Liver (tissue), 9 donors: ENCODE results near the gene EGFLAM. TPM values are rescaled to one million over a fixed set of nuclear protein-coding genes. Genes with fewer than 3 reads are reported as not detected.
A peak's percentile ranks its signal among the peaks of the same experiment; 100 is the strongest.

Source experiments
- DNase-seq: peaks from one replicate; pipeline ENCODE4 v3.0.0-alpha.2; 2017; ENCODE audit warnings: low spot score
- H3K27ac ChIP-seq, 2 donors: one replicate each; pipeline ENCODE4 v1.7.0; 2013; ENCODE audit warnings: inconsistent platforms in 2 of 2, low read length in 2 of 2, control low read depth in 1 of 2, low read depth in 1 of 2, mild to moderate bottlenecking in 1 of 2
- H3K27me3 ChIP-seq, 4 donors: one replicate each; pipeline versions ENCODE4 v1.6.1 to v1.7.0; 2013; ENCODE audit warnings: low read length in 3 of 4, inconsistent platforms in 1 of 4, mild to moderate bottlenecking in 1 of 4, moderate library complexity in 1 of 4; ENCODE audit not compliant: control insufficient read depth in 4 of 4, insufficient read depth in 4 of 4
- H3K36me3 ChIP-seq, 4 donors: one replicate each; pipeline versions ENCODE4 v1.6.1 to v1.7.0; 2013; ENCODE audit warnings: low read length in 3 of 4, mild to moderate bottlenecking in 3 of 4, low read depth in 1 of 4, moderate library complexity in 1 of 4; ENCODE audit not compliant: control insufficient read depth in 4 of 4, insufficient read depth in 3 of 4
- H3K4me1 ChIP-seq, 4 donors: one replicate each; pipeline versions ENCODE4 v1.6.1 to v1.7.0; 2013; ENCODE audit warnings: low read length in 3 of 4, mild to moderate bottlenecking in 3 of 4, moderate library complexity in 1 of 4; ENCODE audit not compliant: control insufficient read depth in 4 of 4, insufficient read depth in 4 of 4
- H3K4me3 ChIP-seq, 3 donors: one replicate each; pipeline versions ENCODE4 v1.6.1 to v1.7.0; 2013; ENCODE audit warnings: low read length in 3 of 3, control low read depth in 1 of 3, low read depth in 1 of 3, mild to moderate bottlenecking in 1 of 3
- H3K9ac ChIP-seq, 2 donors: one replicate each; pipeline ENCODE4 v1.7.0; 2013; ENCODE audit warnings: low read length in 2 of 2, mild to moderate bottlenecking in 2 of 2, moderate library complexity in 2 of 2, control low read depth in 1 of 2, low read depth in 1 of 2
- H3K9me3 ChIP-seq, 4 donors: one replicate each; pipeline versions ENCODE4 v1.6.1 to v1.7.0; 2013; ENCODE audit warnings: low read length in 3 of 4; ENCODE audit not compliant: control insufficient read depth in 4 of 4
- FOXA1 ChIP-seq: IDR thresholded peaks from 2 replicates; pipeline ENCODE4 v1.6.1; 2016; ENCODE audit warnings: antibody characterized with exemption
- FOXA2 ChIP-seq: IDR thresholded peaks from 2 replicates; pipeline ENCODE4 v1.6.1; 2016; ENCODE audit warnings: antibody characterized with exemption
- HNF4A ChIP-seq, 2 donors: conservative IDR thresholded peaks; 2 replicates each; pipeline ENCODE4 v1.6.1; 2016; ENCODE audit warnings: antibody characterized with exemption in 2 of 2, mild to moderate bottlenecking in 2 of 2
- HNF4G ChIP-seq: IDR thresholded peaks from 2 replicates; pipeline ENCODE4 v1.6.1; 2016; ENCODE audit warnings: antibody characterized with exemption
- JUND ChIP-seq, 2 donors: IDR thresholded peaks; 2 replicates each; pipeline ENCODE4 v1.6.1; 2016; ENCODE audit warnings: antibody characterized with exemption in 2 of 2
- NR2F2 ChIP-seq: IDR thresholded peaks from 2 replicates; pipeline ENCODE4 v1.6.1; 2016; ENCODE audit warnings: antibody characterized with exemption
- RAD21 ChIP-seq, 2 donors: IDR thresholded peaks; 2 replicates each; pipeline ENCODE4 v1.6.1; 2016; ENCODE audit warnings: antibody characterized with exemption in 2 of 2, mild to moderate bottlenecking in 2 of 2
- RXRA ChIP-seq, 2 donors: IDR thresholded peaks; 2 replicates each; pipeline ENCODE4 v1.6.1; 2017 to 2018; ENCODE audit warnings: antibody characterized with exemption in 2 of 2, mild to moderate bottlenecking in 1 of 2
- SP1 ChIP-seq: IDR thresholded peaks from 2 replicates; pipeline ENCODE4 v1.6.1; 2018; ENCODE audit warnings: antibody characterized with exemption, mild to moderate bottlenecking
- YY1 ChIP-seq: IDR thresholded peaks from 2 replicates; pipeline ENCODE4 v1.6.1; 2016; ENCODE audit warnings: antibody characterized with exemption, mild to moderate bottlenecking
- WGBS: extraction: QIAGEN DNeasy Blood & Tissue Kit; methylation state at CpG from one replicate; pipeline ENCODE4 v1.1.7; 2013; 5-methylcytosine and 5-hydroxymethylcytosine counted together
- polyA plus RNA-seq, 2 donors: library from polyadenylated mRNA; stranded (reverse) in 1 of 2; unstranded in 1 of 2; fragments of 200-250 nt in 1 of 2; fragments of >200 nt in 1 of 2; fragmentation: Nextera tagmentation in 1 of 2; extraction: Ambion mirVana in 1 of 2; gene quantifications; one replicate each; pipeline versions ENCODE4 v1.2.1 to v1.2.3, GENCODE V29; 2013 to 2015
- total RNA-seq, 2 donors: library from RNA; depleted of rRNA; stranded (reverse); fragments of >200 nt; gene quantifications; one replicate each; pipeline ENCODE4 v1.2.3, GENCODE V29; 2014
- TF ChIP-seq, protein P1 (sequence below): IDR thresholded peaks from 2 replicates; pipeline ENCODE4 v1.6.1; 2016; ENCODE audit warnings: antibody characterized with exemption, mild to moderate bottlenecking
- TF ChIP-seq, protein P2 (sequence below): IDR thresholded peaks from 2 replicates; pipeline ENCODE4 v1.6.1; 2016; ENCODE audit warnings: antibody characterized with exemption
- TF ChIP-seq, protein P3 (sequence below): fragments of 150-350 bp; IDR thresholded peaks from 2 replicates; pipeline ENCODE4 v1.5.1; 2017; ENCODE audit warnings: improper control_type of control experiment, low read depth, low read length; ENCODE audit not compliant: missing input control
- donor health status: healthy.
- donor health status: healthy.
- donor health status: healthy.
- donor health status: healthy.
- donor health status: healthy.

EGFLAM gene
- total and polyA plus RNA-seq, 4 donors: 1.1 to 4.9 (median 1.9) TPM

DNA sequence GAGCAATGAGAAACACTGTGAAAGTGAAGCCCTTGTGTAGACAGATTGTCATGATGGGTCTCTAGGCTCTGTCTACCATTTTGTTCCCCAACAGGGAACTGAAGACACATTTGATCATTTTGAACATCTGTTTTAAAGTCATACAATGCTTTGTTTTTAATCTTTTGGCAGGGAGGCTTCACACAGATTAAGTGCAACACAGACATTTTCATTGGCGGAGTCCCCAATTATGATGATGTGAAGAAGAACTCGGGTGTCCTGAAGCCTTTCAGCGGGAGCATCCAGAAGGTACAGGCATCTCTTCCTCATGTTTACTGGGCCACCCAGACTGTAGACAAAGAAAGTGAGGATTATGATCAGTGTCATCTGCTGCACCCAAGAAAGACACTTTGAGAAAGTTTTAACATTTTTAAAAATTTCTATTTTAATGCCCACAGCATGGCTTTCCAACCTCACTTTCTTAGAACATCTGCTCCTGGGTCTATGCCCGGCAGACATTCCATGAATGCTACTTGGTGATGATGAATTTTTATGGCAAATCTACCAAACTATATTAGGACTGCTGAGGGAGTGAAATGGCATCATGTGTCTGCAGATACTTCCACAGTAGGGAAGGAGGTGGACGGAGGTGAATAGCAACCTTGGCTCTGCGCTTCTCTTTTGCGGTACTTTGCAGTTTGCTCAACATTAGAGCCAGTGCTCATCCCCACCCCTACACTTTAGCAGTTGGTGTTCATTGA lies 176.8 kb downstream of the EGFLAM start (continued):
- no peak for TF ChIP-seq NR2F2
- no peak for TF ChIP-seq FOXA2

DNA sequence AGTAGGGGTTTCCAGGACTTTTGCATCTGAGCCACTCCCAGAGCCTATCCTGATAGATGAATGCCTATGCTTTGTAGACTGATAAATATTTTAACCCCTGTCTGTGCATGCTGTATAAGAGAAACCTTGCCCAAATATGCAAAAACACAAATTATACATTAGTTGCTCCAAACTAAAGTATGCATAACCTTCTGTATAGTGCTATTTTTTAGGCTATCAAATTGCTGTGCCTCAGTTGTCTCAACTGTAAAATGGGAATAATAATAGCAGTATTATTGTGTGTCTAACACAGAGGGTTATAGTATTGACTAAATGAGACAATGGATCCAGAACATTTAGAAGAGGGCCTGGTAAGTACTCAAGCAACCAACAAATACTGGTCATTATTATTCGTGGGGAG lies 180.4 kb downstream of the EGFLAM start:
- no peak for DNase-seq
- Histone ChIP-seq H3K4me1 (peaks cover 0 to 2% (median 0%) of the 10 kb centered on the region in 4 donors), H3K4me3 (no peak overlapping the region), H3K9me3 (no peaks in the 10 kb centered on the region), H3K36me3 (no peaks in the 10 kb centered on the region), H3K27me3 (peaks cover 0 to 4% (median 1%) of the 10 kb centered on the region in 4 donors), H3K9ac (no peak overlapping the region), H3K27ac (no peak overlapping the region)
- TF ChIP-seq SP1 (no peak), FOXA1 (no peak), NR2F2 (no peak), HNF4A (conservative IDR thresholded peaks at IDR 0.05) (no peak)
- TF ChIP-seq, protein P1, sequence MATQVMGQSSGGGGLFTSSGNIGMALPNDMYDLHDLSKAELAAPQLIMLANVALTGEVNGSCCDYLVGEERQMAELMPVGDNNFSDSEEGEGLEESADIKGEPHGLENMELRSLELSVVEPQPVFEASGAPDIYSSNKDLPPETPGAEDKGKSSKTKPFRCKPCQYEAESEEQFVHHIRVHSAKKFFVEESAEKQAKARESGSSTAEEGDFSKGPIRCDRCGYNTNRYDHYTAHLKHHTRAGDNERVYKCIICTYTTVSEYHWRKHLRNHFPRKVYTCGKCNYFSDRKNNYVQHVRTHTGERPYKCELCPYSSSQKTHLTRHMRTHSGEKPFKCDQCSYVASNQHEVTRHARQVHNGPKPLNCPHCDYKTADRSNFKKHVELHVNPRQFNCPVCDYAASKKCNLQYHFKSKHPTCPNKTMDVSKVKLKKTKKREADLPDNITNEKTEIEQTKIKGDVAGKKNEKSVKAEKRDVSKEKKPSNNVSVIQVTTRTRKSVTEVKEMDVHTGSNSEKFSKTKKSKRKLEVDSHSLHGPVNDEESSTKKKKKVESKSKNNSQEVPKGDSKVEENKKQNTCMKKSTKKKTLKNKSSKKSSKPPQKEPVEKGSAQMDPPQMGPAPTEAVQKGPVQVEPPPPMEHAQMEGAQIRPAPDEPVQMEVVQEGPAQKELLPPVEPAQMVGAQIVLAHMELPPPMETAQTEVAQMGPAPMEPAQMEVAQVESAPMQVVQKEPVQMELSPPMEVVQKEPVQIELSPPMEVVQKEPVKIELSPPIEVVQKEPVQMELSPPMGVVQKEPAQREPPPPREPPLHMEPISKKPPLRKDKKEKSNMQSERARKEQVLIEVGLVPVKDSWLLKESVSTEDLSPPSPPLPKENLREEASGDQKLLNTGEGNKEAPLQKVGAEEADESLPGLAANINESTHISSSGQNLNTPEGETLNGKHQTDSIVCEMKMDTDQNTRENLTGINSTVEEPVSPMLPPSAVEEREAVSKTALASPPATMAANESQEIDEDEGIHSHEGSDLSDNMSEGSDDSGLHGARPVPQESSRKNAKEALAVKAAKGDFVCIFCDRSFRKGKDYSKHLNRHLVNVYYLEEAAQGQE: no peak
- TF ChIP-seq, protein P2, sequence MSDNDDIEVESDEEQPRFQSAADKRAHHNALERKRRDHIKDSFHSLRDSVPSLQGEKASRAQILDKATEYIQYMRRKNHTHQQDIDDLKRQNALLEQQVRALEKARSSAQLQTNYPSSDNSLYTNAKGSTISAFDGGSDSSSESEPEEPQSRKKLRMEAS: no peak
- TF ChIP-seq, protein P3, sequence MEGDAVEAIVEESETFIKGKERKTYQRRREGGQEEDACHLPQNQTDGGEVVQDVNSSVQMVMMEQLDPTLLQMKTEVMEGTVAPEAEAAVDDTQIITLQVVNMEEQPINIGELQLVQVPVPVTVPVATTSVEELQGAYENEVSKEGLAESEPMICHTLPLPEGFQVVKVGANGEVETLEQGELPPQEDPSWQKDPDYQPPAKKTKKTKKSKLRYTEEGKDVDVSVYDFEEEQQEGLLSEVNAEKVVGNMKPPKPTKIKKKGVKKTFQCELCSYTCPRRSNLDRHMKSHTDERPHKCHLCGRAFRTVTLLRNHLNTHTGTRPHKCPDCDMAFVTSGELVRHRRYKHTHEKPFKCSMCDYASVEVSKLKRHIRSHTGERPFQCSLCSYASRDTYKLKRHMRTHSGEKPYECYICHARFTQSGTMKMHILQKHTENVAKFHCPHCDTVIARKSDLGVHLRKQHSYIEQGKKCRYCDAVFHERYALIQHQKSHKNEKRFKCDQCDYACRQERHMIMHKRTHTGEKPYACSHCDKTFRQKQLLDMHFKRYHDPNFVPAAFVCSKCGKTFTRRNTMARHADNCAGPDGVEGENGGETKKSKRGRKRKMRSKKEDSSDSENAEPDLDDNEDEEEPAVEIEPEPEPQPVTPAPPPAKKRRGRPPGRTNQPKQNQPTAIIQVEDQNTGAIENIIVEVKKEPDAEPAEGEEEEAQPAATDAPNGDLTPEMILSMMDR: no peak
- 89% methylated on average over 1 of the region's 1 CpG for WGBS

DNA sequence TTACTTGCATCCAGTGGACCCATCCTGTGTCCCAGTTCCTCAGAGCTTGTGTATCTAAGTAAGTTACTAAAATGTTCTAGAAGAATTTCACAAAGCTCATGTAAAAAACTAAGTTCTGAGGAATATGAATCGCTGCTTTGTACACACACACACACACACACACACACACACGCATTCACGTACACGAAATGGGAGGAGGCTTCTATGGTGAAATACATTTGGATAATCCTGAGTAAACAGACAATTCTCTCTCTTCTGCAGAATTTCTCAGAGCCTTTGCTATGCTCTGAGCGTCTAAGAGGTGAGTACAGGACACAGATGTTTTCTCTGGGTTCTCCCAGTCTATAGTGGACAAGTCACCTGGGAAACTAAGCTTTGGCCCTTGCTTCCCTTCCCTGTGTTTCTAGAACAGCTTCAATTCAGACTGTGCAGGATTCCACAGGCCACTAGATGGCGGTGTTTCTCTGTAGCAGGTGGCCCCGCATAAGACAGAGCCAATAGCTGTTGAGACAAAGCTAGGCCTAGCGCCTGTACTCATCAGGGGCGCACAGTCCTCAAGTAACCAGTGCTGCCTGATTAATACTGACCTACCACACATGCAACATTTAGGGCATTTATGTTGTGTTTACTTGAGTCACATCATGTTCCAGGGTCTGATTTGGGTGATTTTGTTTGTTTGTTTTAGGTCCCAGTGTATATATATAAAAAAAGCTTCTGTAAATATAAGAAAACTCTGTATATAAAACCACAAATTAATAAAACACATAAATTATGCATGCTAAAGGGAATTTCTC lies 183.3 kb downstream of the EGFLAM start:
- no peak overlapping the region for H3K27ac ChIP-seq
- H3K4me1 ChIP-seq: peaks cover 0 to 2% (median 0%) of the 10 kb centered on the region in 4 donors
- no peaks in the 10 kb centered on the region for H3K36me3 ChIP-seq
- no peak overlapping the region for H3K4me3 ChIP-seq
- peak; percentile 81 for DNase-seq
- H3K9ac ChIP-seq: no peak overlapping the region
- H3K27me3 ChIP-seq: no peaks in the 10 kb centered on the region
- H3K9me3 ChIP-seq: no peaks in the 10 kb centered on the region
- WGBS: 18% methylated on average over 9 of the region's 9 CpGs
- TF ChIP-seq HNF4G (no peak), SP1 (no peak), NR2F2 (peak; percentile 17), FOXA2 (no peak), RXRA (IDR thresholded peaks at IDR 0.05) (peak in 1 of 2 donors; percentile 34), JUND (IDR thresholded peaks at IDR 0.05) (no peak), YY1 (no peak), RAD21 (IDR thresholded peaks at IDR 0.05) (peak; percentile 99 to 100), HNF4A (conservative IDR thresholded peaks at IDR 0.05) (peak in 1 of 2 donors; percentile 32)
- TF ChIP-seq, protein P2: no peak
- TF ChIP-seq, protein P3: peak; percentile 95
